ENCODE measurements around the gene SURF6.

The SURF6 gene

GRCh38 chr9:133367778-133368177, 31.8 kb upstream of the SURF6 start:
- DNase-seq (ENCODE audit: low spot score) = no peak

GRCh38 chr9:133367221-133367620, 31.2 kb upstream of the SURF6 start:
- DNase-seq (ENCODE audit: low spot score) = no peak

GRCh38 chr9:133366435-133366834, 30.4 kb upstream of the SURF6 start:
- DNase-seq (ENCODE audit: low spot score) = no peak

GRCh38 chr9:133362359-133363044, 26.5 kb upstream of the SURF6 start:
- DNase-seq (ENCODE audit: low spot score) = no peak

- no peak for DNase-seq (ENCODE audit: low spot score)
These were observed 25.6 kb upstream of the SURF6 start for GRCh38 chr9:133361507-133362092.

GRCh38 chr9:133360400-133361393, 24.7 kb upstream of the SURF6 start:
- DNase-seq (ENCODE audit: low spot score) = no peak

- no peak for DNase-seq (ENCODE audit: low spot score)
These were observed 23.6 kb upstream of the SURF6 start for GRCh38 chr9:133359399-133360175.

- no peak for DNase-seq (ENCODE audit: low spot score)
These were observed 21.7 kb upstream of the SURF6 start for GRCh38 chr9:133357656-133358055.

GRCh38 chr9:133356391-133357091, 20.6 kb upstream of the SURF6 start, which contains the start of the genes SURF1 and SURF2:
Gene SURF1, minus strand, starts transcription at chr9:133356487. Its CDS starts 34 bp downstream, at chr9:133356453.
Gene SURF2, plus strand, starts transcription at chr9:133356550. Its CDS starts 43 bp downstream, at chr9:133356593.
- DNase-seq (ENCODE audit: low spot score) = peak; percentile 86

- DNase-seq (ENCODE audit: low spot score) = no peak
These were observed 19.9 kb upstream of the SURF6 start for GRCh38 chr9:133355881-133356357.

GRCh38 chr9:133354766-133355165, 18.8 kb upstream of the SURF6 start:
- DNase-seq (ENCODE audit: low spot score) = no peak

- DNase-seq (ENCODE audit: low spot score) = no peak
These were observed 17.6 kb upstream of the SURF6 start for GRCh38 chr9:133353548-133353947.

- no peak for DNase-seq (ENCODE audit: low spot score)
These were observed 16.8 kb upstream of the SURF6 start for GRCh38 chr9:133352635-133353340.

GRCh38 chr9:133351908-133352634, 16.1 kb upstream of the SURF6 start:
- peak; percentile 67 for DNase-seq (ENCODE audit: low spot score)

- no peak for DNase-seq (ENCODE audit: low spot score)
These were observed 15.5 kb upstream of the SURF6 start for GRCh38 chr9:133351526-133351907.

- no peak for DNase-seq (ENCODE audit: low spot score)
These were observed 14.1 kb upstream of the SURF6 start for GRCh38 chr9:133349965-133350616.

- no peak for DNase-seq (ENCODE audit: low spot score)
These were observed 13.0 kb upstream of the SURF6 start for GRCh38 chr9:133348718-133349573.
